ENCODE results near the gene CNBP.
A peak's percentile ranks its signal among the peaks of the same experiment; 100 is the strongest.

Gene CNBP

DNA sequence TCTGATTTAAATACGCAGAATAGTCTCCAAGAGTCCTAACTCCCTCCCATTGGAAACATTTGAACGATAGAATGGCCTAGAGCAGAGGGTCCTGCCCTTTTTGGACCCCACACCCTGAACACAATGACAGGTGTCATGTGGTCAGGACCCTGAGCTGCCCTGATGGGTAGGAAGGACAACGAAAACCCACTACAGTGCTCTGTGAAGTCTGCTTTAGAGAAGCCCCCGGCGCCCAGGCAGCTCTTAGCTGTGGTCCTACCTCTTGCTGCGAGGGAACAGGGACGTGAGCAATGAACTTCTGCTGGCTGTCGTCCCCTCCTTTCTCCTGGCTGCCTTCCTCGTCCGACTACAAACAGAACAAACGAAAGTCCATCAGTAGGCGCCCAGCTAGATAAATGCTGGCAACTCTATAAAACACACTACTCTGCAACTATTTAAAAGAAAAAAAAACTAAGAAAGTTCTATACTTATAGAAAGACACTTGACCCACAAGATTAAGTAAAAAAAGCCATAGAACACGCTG, 53.3 kb downstream of the CNBP start:
- DNase-seq: no peak

DNA sequence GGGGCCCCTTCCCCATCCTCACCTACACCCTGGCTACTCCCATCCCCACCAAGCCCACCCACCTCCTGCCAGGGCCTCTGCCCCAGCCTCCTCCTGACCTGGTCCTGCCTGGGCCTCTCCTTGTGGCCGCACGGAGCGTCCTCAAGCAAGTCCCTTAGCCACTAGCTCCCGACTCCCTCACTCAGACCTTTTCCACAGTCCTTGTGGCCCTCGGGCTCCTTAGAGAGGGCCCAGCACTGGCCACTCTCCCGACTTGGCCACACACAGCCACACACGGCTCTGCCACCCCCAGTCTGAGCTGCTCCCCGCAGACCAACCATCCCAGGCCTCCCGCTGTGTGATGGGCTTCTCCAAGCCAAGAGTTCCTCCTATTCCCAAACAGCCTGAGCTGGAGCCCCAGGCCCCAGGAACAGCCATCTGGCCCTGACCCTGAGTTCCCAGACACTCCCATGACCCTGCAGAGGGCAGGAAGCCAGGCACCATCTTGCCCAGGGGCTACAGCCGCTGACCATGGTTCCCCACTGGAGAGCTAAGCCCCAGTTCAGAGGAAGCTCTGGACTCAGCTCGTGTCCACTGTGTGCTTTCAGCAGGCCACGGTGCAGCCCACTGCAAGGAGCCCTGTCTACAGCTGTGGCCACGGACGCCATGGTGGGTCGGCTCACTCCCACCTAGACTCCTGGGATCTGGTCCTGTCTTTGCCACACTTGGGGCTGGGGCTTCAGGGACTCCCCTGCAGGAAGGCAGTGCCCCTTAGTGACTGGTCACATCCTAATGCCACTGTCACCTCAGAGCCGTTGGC, 55.1 kb downstream of the CNBP start:
- no peak for DNase-seq

DNA sequence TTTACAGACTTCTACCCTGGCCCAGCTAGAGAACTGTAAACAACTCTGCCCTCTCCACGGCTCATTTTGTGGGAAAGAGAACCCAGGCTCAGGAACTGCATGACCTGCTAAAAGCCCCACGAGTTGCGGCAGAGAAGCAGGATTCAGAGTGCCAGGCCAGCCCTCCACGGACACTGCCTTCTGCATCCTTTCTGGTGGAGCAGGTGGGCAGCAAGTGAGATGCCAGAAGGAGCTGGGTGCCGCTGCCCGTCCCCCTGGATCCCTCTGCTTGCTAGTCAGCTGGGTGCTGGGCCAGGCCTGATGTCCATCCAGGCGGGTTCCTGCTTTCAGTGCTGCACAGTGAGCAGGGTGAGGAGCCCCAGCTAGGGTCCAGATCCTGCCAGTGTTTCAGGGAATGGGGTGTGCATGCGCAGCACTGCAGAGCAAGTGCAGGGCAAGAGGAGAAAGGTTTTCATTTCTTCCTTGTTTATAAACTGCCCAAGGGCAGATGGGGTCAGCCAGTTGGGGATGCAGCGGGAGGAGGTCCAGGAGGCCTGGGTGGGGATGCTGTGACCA, 56.9 kb downstream of the CNBP start:
- no peak for DNase-seq

DNA sequence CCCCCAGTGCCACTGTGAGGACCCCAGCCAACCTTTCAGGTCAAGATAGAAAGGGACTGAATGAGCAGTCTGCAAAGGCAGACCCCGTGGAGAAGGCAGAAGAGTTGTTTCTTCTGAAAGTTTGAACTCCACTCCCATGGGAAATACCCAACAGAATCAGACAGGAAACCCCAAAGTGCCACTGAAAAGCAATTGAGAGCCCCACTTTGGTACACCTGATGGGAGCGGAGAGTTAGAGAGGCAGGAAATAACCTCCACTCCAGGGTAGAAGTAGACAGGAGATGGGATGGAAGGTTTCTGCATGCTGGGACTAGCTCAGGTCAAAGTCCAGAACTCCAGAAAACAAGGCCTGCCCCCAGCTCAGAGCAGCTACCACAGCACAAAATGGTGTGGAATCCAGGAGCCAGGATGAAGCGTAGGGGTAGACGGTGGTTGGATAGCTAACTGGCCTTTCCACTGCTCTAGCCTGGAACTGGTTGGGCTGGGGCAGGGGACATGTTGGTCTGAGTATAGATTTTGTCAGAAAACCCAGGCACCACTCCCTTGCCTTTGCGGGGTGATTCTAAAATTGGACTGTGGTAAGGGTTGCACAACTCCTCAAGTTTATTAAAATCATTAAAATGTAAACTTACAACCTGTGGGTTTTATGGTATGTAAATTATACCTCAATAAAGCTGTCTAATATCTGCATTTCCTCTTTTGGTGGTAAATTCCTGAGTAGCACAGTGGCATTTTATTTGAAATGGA, 60.2 kb downstream of the CNBP start:
- DNase-seq: no peak

DNA sequence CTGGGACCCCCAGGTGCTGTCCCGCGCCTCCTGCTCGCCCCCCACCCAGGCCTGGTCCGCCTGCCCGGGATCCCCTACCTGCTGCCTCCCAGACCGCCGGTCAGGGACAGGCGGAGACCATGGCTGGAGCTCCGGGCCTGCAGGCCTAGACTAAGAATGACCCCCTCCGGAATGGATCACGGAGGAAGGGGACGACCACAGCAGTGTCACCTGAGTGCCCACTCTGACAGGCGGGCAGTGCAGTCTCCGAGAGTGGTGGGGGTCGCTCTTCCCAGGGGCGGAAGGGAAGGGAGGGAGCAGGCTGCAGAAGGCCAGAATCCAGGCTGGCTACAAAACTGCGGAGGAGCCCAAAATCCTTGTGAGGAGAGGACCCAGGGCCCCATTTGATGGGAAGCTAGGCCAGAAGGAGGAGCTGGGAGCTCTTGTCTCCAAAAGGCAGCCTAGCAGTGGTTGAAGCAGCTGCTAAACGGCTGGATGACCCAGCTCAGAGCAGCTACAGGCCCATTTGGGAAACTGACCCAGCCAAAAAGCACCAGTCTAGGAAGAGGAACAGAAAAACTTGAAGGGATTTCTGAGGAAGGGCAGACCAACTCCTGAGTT, 61.2 kb downstream of the CNBP start:
- DNase-seq: no peak

DNA sequence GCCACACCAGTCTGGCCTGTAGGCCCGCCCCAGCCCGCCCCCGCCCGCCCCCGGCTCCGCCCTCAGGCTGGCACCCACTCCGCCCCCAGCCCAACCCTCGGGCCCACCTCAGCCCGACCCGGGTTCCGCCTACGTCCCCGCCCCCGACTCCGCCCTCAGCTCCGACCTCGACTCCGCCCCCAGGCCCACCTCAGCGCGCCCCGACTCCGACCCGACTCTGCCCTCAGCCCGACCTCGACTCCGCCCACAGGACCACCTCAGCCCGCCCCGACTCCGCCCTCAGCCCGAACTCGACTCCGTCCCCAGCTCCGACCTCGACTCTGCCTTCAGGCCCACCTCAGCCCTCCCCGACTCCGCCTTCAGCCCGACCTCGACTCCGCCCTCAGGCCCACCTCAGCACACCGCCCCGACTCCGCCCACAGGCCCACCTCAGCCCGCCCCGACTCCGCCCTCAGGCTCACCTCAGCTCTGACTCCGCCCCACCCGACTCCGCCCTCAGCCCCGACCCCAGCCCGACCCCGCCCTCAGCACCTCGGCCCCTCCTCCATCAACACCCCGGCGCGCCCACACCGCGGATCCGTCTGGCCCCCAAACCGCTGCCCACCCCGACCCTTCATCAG, 61.8 kb downstream of the CNBP start, which contains the start of gene RAB43:
Gene RAB43 (minus strand): TSS at position 13 of the 620 bp plus-strand sequence. CDS start 315 bp downstream, outside the sequence.
- DNase-seq: peak in 13 of 14 donors; percentile 27 to 91 (median 73)

DNA sequence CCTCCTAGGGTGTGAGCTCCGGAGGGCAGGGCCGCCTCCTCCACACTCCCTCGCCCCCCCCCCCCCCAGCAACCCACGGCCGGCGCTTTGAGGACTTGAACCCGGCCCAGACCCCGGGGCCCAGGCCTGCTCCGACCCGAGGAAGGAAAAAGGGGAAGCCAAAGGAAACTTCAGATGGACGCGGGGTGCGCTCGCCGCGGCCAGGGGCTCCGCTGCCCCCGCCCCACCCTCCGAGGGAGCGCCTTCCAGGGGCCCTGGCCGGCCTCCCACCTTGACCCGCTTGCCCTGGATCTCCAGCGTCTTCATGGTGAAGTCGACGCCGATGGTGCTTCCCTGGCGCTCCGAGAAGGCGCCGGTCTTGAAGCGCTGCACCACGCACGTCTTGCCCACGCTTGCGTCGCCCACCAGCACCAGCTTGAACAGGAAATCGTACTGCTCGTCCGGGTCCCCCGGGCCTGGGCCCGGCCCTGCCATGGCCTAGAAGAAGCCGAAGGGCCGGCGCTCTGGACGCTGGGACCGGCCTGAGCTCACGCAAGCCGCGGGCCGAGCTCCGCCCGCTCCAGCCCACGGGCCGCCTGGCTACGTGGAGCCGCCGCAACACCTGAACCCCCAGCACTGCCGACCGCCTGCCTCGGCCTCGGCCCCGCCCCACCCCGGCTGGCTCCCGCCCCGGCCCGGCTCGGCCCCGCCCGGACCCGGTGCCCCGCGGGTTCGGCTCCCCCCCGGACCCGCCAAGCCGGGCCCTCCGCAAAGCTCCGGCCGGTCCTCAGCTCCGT, 62.5 kb downstream of the CNBP start:
- DNase-seq: no peak

DNA sequence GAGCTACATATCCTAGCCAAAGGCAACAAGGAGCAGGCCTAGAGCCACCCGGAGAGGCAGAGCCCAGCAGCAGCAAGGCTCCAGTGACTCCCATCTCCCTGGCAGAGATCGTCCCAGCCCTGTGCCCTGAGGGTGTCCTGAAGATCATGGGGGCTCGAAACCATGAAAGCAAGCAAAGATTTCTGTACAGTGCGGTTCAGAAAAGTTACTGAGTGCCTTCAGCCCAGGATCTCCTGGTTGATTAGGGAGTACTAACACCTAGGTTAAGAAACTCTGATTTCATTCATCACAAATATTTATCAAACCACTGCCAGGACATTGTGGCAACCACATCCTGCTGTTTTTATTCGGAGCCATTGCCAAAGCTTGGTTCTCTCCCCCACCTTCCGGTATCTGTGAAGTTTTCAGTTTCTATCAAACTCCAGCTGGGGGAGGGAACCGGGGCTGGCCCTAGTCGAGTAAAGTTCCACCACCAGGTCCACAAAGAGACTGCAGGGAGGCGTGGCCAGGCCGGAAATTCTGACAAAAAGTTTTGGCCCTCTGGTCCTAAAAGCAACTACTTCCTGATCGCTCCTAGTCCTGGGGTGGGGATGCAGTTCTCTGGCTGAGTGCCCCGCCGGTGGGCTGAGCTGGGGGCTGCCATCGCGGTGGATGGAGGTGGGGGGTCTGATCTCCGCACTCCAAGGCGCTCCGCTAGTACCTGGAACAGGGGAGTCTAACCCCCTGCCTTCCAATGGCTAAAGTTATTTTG, 63.3 kb downstream of the CNBP start:
- peak in 12 of 14 donors; percentile 15 to 68 (median 36) for DNase-seq

DNA sequence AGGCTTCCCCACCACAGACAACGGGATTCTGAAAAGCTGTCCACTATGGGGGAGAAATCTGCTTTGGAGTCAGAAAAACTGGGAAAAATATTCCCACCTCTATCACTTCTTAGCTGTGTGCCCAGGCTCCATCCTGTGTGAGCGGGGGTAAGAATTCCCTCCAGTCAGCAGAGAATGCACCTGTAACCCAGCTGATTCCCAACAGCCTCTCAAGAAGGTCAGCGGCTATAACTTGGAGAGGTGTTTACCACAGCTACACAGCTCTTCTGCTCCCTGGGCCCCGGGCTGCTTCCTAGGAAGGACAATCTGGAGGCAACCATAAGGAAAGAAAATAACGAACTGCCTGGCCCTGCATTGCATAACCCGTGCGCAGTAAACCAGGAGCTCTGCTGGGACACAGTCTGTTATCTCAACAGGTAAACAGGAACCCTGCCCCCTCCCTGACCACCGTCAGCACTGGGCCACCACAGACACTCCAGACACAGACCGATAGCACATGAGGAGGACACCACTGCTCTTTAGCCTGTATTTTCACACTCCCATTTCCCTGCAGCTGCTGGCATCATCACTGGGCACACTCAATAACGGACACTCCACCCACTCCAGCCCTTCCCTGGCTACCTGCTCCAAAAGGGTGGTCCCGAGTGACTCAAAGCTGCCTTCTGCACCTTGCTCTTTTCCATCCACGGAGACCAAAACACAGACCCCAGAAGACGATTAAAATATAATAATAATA, 64.2 kb downstream of the CNBP start:
- DNase-seq: peak in 1 of 14 donors; percentile 75

DNA sequence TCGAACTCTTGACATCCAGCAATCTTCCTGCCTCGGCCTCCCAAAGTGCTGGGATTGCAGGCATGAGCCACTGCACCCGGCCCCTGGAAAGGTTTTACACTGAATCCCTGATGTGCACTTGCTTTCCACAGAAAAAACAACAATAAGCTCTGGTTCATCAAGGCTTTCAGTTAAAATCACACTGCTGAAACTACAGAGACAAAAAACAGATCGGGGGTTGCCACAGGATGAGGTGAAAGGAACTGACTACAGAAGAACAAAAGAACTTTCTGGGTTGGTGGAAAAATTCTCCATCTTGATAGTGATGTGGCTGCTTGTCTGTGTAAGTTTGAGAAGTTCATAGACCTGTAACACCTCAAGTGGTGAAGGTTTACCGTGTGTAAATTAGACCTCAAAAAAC, 65.0 kb downstream of the CNBP start:
- DNase-seq: no peak
